HG03521 (cell line): ENCODE measurements around the gene ETNPPL.

ENCODE experiments used
- ATAC-seq: cut with Tn5 transposase; IDR thresholded peaks from one replicate; pipeline ENCODE4 v1.9.1; 2021; ENCODE audit warnings: mild to moderate bottlenecking, moderate library complexity; ENCODE audit not compliant: unreplicated experiment

The ETNPPL gene

GRCh38 chr4:108700081-108700757, 62.6 kb downstream of the ETNPPL start:
- no peak for ATAC-seq

- no peak for ATAC-seq
Observed at GRCh38 chr4:108696160-108696559, 66.7 kb downstream of the ETNPPL start.

- no peak for ATAC-seq
Observed at GRCh38 chr4:108695062-108695461, 67.8 kb downstream of the ETNPPL start.

DNA sequence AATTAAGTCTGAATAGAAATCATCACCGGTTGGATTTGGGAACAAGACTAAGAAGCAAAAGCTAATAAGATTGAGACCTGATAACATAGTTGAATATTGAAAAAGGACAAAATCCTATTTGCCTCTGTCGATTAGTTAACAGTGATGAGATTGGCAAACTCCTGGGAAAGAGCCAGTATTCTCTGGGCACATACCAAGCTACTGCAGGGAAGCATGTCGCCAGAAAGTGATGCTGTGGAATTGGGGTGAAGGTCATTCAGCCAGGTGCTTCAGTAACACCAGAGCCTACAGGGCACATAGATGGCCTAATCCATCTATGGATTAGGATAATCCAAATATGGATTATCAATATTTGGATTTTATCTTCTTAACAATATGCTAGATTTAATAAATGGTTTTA, 68.4 kb downstream of the ETNPPL start:
- no peak for ATAC-seq

GRCh38 chr4:108693819-108694218, 69.0 kb downstream of the ETNPPL start:
- ATAC-seq, result no peak

GRCh38 chr4:108693211-108693610, 69.6 kb downstream of the ETNPPL start:
- ATAC-seq, result no peak
